HG03457 (cell line): ENCODE data around the gene SPRR1A.
"Not testable (repeated sequence)": the region's sequence is repeated elsewhere in the genome, so short reads cannot be mapped to it uniquely, and the experiment has no call there.

Experiments used
- ATAC-seq: cut with Tn5 transposase; IDR thresholded peaks from one replicate; pipeline ENCODE4 v1.9.1; 2021; ENCODE audit warnings: moderate number of reproducible peaks; ENCODE audit not compliant: unreplicated experiment

SPRR1A gene

DNA sequence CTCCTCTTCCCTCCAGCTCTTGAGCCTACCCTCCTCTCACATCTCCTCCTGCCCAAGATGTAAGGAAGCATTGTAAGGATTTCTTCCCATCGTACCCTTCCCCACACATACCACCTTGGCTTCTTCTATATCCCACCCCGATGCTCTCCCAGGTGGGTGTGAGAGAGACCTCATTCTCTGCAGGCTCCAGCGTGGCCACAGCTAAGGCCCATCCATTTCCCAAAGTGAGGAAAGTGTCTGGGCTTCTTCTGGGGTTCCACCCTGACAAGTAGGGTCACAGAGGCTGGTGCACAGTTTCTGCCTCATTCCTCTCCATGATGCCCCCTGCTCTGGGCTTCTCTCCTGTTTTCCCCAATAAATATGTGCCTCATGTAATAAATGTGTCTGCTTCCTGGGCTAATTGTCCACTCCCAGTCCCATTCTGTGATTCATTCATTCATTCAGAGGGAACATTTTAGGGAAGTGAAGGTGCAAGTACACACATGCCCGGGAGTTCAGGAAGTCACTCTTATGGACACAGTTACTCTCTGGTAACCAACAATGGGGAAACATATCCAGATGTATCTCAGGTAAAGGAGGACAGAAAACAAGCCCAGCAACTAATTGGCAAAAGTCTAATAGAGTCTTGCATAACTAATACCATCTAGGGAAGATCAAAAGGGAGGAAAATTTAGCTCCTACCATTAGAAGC lies 11.5 kb upstream of the SPRR1A start:
- ATAC-seq: no peak

DNA sequence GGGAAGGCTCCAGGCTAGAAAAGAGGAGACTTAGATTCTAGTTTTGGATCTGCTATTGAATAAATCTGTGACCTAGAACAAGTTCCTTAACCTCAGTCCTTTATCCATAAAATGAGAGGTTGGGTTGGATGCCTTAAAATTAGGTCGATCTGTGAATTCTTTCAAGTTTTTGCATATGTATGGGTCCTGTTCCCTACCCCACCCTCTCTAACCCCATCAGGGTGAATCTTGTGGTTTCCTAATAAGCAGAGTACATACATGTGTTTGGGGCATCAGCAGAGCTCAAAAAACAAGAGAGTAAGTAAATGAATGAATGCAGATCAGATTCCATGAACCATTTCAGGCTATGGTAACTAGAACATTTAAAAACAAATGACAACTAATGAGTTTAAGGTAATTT lies 7.2 kb upstream of the SPRR1A start:
- no peak for ATAC-seq

- no peak for ATAC-seq
Observed at GRCh38 chr1:152977614-152978013, 6.3 kb upstream of the SPRR1A start.

DNA sequence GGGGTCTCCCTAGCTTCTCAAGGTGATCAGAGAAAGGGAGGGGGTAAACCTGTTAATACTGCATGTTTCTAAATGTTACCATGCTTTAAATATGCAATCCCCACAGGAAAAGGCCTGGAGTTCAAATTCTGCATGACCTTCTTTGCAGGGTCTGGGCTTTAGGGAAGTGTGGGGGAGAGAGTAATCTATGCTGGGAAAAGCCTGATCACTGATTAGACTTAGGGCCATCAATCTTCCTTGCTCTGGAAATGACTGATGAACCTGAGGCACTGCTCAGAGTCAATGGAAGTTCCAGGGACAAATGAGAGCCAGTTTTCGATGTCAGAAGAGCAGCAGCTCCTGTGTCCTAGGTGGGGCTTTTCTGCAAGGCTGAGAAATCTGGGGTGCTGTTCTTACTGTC lies 3.2 kb upstream of the SPRR1A start:
- no peak for ATAC-seq

DNA sequence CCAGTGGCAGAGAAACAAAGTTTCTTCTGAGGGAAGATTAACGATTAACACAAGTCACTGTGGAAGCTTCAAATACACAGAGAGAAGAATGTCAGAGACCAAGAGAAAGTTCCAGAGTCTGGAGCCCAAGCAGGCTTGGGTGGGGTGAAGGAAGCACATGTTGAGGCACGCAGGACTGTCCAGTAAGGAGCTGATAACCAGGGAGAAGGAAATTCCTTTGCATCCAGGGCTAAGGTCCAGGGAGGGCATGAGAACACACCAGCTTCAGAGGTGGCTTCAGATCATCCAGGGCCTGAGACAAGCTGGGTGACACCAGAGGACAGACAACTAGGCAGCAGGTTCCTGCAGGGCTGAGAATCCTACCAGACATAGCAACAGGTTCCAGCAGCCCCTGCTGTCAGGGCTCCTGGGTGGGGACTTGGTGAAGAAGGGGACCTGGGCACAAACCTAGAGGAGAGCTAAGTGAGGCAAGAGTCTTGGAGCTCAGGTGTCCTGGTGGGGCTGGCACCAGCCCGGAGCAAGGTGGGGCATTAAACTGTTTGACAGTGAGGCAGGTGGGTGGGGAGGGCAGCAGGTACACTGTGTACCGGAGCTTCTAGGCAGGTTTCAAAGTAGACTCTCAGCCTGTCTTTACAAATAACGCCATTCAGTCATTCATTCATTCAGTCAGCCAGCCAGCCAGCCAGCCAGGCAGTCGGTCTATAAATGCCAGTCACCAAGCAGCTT lies 2.6 kb upstream of the SPRR1A start:
- ATAC-seq: no peak

DNA sequence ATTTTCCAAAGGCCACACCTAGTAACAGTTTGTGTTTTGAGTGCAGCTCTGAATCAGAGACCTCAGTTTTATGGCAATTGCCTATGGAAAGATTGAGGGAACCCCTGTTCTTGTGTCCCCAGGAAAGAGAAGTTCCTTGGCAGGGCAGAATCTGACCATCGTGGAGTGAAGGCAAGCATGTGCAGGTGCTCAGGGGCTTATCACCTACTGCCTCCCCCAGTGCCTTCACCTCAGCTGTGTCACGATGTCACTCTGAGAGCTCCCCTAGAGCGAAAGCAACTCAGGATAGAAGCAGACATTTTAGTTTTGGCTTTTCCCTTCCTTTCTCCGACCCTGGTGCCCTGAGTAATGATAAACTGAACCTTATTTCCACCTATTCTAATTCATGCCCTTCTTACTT lies 1.8 kb upstream of the SPRR1A start:
- no peak for ATAC-seq

DNA sequence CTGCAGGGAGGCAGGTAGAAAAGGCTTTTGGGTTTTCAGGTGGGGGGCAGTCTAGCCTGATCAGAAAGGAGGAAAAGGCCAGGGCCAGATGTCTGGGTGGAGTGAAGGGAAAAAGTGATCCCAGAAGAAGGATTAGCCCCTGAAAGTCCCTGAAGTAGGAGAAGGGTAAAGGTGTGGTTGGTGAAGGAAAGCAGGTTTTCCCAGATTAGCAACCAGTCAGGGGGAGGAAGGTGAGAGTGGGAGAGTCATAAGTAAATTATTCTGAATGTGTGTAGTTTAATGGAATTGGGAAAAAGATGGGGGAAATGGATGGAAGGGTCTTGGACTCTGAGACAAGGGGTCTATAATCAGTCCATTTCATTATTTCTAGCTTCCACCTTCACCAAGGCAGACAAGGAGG lies 647 bp upstream of the SPRR1A start:
- no peak for ATAC-seq

DNA sequence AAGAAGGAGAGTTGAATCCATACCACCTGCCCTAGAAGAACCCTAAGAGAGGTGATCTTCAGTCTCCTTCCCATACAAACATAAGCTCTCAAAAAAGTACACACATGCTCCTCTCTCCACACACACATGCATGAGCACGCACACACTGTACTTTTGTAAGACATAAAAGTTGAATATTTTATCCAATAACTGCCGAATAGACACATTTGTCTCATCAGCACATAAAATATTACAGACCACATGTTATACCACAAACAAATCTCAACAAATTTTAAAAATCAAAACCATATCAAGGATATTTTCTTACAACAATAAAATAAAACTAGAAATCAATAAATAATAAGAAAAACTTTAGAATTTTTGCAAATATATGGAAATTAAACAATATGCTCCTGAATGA lies 2.7 kb downstream of the SPRR1A start:
- no peak for ATAC-seq

DNA sequence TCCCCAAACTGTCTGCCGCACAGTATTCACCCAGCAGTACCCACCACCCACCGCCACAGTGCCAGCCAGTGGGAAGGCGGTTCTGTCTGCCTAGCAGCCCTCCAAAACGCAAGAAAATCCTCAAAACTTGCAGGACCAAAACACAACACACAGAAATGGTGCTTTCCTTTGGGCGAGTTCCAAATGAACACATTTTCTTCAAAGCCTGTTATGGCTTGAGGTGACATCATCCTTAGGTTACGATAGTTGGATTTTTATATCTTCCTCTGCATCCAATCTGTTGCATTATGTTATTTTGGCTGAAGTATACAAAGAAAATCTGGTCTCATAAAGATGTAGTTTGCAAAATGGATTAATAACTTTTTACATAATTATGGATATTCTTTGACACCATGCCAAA lies 9.3 kb downstream of the SPRR1A start:
- ATAC-seq: no peak

GRCh38 chr1:152995842-152996241 lies 12.0 kb downstream of the SPRR1A start:
- ATAC-seq: no peak

GRCh38 chr1:152996633-152997400 lies 12.9 kb downstream of the SPRR1A start:
- no peak for ATAC-seq

DNA sequence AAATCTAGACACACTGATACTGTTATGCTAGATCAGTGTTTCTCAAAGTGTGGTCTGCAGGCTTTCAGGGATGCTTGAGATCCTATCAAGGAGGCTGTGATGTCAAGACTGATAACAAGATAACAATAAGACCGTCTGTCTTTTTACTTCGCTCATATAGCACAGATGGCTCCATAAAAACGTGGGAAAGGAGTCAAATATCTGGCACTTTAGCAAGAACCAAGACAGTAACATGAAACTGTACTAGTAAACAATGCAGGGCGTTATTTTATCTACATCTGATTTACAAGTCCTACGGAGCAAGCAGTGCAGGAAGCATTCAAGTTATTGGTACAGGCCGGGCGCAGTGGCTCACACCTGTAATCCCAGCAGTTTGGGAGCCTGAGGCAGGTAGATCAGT lies 14.0 kb downstream of the SPRR1A start:
- no peak for ATAC-seq

GRCh38 chr1:152998476-152998875 lies 14.6 kb downstream of the SPRR1A start:
- ATAC-seq: no peak

DNA sequence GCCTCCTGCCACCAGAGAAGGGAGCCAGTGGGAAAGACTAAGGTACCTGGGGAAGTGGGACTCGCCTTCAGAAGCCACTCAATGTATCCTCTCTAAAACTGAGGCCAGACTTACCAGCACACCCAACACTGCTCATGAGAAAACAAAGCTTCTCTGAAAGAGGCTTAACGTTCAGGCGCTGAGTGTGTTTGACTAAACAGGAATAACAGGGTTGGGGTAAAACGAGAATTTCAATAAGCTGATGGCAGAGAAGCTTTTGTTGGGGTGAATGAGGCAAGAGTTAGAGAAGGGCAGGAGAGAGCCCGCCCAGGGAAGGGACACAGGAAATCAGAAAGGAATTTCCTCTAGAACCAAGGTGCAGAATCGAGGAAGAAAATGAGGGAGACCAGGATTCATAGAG lies 15.9 kb downstream of the SPRR1A start:
- ATAC-seq: no peak

- no peak for ATAC-seq
Observed at GRCh38 chr1:153000294-153000693, 16.4 kb downstream of the SPRR1A start.

- no peak for ATAC-seq
Observed at GRCh38 chr1:153001382-153001781, 17.5 kb downstream of the SPRR1A start, which contains the start of gene SPRR3. Gene SPRR3 (plus strand): TSS chr1:153001749. CDS start chr1:153003021, 1,272 bp downstream.

- not testable (repeated sequence) for ATAC-seq
Observed at GRCh38 chr1:153011235-153011758, 27.4 kb downstream of the SPRR1A start.

- not testable (repeated sequence) for ATAC-seq
Observed at GRCh38 chr1:153021829-153022228, 37.9 kb downstream of the SPRR1A start.

GRCh38 chr1:153022340-153022739 lies 38.5 kb downstream of the SPRR1A start:
- ATAC-seq: not testable (repeated sequence)

- no peak for ATAC-seq
Observed at GRCh38 chr1:153023109-153023508, 39.2 kb downstream of the SPRR1A start.

GRCh38 chr1:153024413-153024812 lies 40.5 kb downstream of the SPRR1A start:
- no peak for ATAC-seq

DNA sequence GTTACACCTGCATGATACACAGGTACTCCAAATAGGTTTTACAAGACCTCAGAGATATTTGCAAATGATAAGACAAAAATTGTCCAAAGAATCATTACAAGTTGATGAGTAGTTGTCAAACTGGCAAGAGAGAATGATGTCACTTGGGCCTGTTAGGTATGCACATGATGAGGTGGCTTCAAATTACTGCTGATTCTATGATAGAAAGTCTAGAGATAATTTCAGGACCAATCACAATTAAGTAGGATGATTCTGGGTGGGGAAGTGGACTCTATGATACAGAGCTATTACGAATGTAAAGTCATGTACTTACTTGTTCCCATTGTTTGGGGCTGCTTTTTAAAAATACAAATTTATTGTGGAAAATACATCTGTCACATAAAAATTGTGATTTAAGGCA lies 41.9 kb downstream of the SPRR1A start:
- ATAC-seq: no peak
